ENCODE data around the gene EXOC3L4.

GRCh38 chr14:103126873-103127304 is 32.4 kb downstream of the EXOC3L4 start:
- TF ChIP-seq RAD21 (conservative IDR thresholded peaks at IDR 0.05 in 1 of 2, IDR thresholded peaks at IDR 0.05 in 1 of 2) = no peak
- no peak for TF ChIP-seq POLR2A (IDR thresholded peaks at IDR 0.05; ENCODE audit: low read length)
- no peak for TF ChIP-seq RFX5 (IDR thresholded peaks at IDR 0.05)
- TF ChIP-seq REST (IDR thresholded peaks at IDR 0.05) = no peak
- no peak for TF ChIP-seq JUN (IDR thresholded peaks at IDR 0.05)
- TF ChIP-seq, protein P1, sequence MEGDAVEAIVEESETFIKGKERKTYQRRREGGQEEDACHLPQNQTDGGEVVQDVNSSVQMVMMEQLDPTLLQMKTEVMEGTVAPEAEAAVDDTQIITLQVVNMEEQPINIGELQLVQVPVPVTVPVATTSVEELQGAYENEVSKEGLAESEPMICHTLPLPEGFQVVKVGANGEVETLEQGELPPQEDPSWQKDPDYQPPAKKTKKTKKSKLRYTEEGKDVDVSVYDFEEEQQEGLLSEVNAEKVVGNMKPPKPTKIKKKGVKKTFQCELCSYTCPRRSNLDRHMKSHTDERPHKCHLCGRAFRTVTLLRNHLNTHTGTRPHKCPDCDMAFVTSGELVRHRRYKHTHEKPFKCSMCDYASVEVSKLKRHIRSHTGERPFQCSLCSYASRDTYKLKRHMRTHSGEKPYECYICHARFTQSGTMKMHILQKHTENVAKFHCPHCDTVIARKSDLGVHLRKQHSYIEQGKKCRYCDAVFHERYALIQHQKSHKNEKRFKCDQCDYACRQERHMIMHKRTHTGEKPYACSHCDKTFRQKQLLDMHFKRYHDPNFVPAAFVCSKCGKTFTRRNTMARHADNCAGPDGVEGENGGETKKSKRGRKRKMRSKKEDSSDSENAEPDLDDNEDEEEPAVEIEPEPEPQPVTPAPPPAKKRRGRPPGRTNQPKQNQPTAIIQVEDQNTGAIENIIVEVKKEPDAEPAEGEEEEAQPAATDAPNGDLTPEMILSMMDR (IDR thresholded peaks at IDR 0.05) = no peak
- TF ChIP-seq EP300 (IDR thresholded peaks at IDR 0.05) = no peak
- TF ChIP-seq MAFK (IDR thresholded peaks at IDR 0.05; ENCODE audit: partially characterized antibody) = no peak
- TF ChIP-seq KDM5A (IDR thresholded peaks at IDR 0.05) = no peak
- TF ChIP-seq SMC3 (IDR thresholded peaks at IDR 0.05) = no peak
- TF ChIP-seq RCOR1 (IDR thresholded peaks at IDR 0.05; ENCODE audit: low read depth, low read length) = no peak
